C4-2B (cell line): Measurements from ENCODE around the gene FAM76A.
A peak's percentile ranks its signal among the peaks of the same experiment; 100 is the strongest.
"Not testable (repeated sequence)": the region's sequence is repeated elsewhere in the genome, so short reads cannot be mapped to it uniquely, and the experiment has no call there.

ENCODE experiments used
- H3K27ac ChIP-seq: fragments of 450-650 bp; 2 replicates; pipeline ENCODE4 v1.5.1; 2017
- ZFX ChIP-seq: fragments of 450-650 bp; IDR thresholded peaks from 2 replicates; pipeline ENCODE4 v1.6.1; 2017
- TF ChIP-seq, protein P1 (sequence below): fragments of 450-650 bp; conservative IDR thresholded peaks from 2 replicates; pipeline ENCODE4 v1.5.1; 2017; ENCODE audit warnings: mild to moderate bottlenecking

The FAM76A gene

GRCh38 chr1:27787895-27788294, 62.1 kb downstream of the FAM76A start:
- TF ChIP-seq, protein P1, sequence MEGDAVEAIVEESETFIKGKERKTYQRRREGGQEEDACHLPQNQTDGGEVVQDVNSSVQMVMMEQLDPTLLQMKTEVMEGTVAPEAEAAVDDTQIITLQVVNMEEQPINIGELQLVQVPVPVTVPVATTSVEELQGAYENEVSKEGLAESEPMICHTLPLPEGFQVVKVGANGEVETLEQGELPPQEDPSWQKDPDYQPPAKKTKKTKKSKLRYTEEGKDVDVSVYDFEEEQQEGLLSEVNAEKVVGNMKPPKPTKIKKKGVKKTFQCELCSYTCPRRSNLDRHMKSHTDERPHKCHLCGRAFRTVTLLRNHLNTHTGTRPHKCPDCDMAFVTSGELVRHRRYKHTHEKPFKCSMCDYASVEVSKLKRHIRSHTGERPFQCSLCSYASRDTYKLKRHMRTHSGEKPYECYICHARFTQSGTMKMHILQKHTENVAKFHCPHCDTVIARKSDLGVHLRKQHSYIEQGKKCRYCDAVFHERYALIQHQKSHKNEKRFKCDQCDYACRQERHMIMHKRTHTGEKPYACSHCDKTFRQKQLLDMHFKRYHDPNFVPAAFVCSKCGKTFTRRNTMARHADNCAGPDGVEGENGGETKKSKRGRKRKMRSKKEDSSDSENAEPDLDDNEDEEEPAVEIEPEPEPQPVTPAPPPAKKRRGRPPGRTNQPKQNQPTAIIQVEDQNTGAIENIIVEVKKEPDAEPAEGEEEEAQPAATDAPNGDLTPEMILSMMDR = no peak
- TF ChIP-seq ZFX = no peak
- H3K27ac ChIP-seq = no peak overlapping the region

GRCh38 chr1:27789540-27790041, 63.8 kb downstream of the FAM76A start:
- TF ChIP-seq, protein P1 = no peak
- no peak for TF ChIP-seq ZFX
- H3K27ac ChIP-seq = peak overlapping the region; percentile 89

DNA sequence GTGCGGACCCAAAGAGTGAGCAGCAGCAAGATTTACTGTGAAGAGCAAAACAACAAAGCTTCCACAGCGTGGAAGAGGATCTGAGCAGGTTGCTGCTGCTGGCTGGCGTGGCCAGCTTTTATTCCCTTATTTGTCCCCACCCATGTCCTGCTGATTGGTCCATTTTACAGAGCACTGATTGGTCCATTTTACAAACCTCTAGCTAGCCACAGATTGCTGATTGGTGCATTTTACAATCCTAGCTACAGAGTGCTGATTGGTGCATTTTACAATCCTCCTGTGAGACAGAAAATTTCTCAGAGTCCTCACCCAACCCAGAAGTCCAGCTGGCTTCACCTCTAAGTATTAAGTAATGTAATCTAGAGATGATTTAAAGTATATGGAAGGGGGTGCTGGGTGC, 64.5 kb downstream of the FAM76A start:
- peak overlapping the region; percentile 89 for H3K27ac ChIP-seq

- no peak for TF ChIP-seq ZFX
- TF ChIP-seq, protein P1 = no peak
- H3K27ac ChIP-seq = no peak overlapping the region
Observed at GRCh38 chr1:27795601-27796000, 69.8 kb downstream of the FAM76A start.

DNA sequence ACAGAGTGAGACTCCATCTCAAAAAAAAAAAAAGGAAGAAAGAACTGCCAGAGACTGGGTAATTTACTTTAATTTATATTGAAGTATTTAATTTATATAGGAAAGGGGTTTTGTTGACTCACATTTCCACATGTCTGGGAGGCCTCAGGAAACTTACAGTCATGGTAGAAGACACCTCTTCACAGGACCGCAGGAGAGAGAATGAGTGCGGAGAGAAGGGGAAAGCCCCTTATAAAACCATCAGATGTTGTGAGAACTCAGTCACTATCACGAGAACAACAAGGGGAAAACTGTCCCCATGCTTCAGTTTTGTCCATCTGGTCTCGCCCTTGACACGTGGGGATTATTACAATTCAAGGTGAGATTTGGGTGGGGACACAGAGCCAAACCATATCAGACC, 79.0 kb downstream of the FAM76A start:
- TF ChIP-seq ZFX = no peak

GRCh38 chr1:27806758-27807157, 81.0 kb downstream of the FAM76A start:
- H3K27ac ChIP-seq = no peak overlapping the region

More for the DNA sequence above, 79.0 kb downstream of the FAM76A start:
- no peak overlapping the region for H3K27ac ChIP-seq

GRCh38 chr1:27807385-27807784, 81.6 kb downstream of the FAM76A start:
- H3K27ac ChIP-seq = no peak overlapping the region
- TF ChIP-seq, protein P1 = no peak
- no peak for TF ChIP-seq ZFX

More at GRCh38 chr1:27806758-27807157, 81.0 kb downstream of the FAM76A start:
- TF ChIP-seq ZFX = no peak

DNA sequence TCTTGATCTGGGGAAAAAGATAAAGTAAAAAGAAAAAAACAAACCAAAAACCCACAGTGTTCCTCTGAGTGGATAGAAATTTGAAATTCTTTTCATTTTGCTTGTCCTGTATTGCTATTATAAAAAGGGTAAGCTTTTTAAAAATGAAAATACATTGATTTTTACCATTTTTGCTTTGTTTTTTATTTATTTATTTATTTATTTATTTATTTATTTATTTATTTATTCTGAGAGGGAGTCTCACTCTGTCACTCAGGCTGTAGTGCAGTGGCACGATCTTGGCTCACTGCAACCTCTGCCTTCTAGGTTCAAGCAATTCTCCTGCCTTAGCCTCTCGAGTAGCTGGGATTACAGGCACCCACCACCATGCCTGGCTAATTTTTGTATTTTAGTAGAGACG, 82.4 kb downstream of the FAM76A start:
- H3K27ac ChIP-seq = not testable (repeated sequence)

GRCh38 chr1:27809883-27810282, 84.1 kb downstream of the FAM76A start:
- no peak overlapping the region for H3K27ac ChIP-seq
- TF ChIP-seq ZFX = no peak
- TF ChIP-seq, protein P1 = no peak
